ENCODE data around the gene CTSE.

CTSE gene

GRCh38 chr1:205963352-205964155 lies 60.1 kb downstream of the CTSE start:
- Histone ChIP-seq H3K9me3 (ENCODE audit: control insufficient read depth in 1 of 2, low read length in 2 of 2) (no peaks in the 10 kb centered on the region), H3K27ac (ENCODE audit: low read length) (no peak overlapping the region), H3K27me3 (ENCODE audit: low read depth, low read length) (no peaks in the 10 kb centered on the region), H3K36me3 (ENCODE audit: control insufficient read depth in 1 of 2, insufficient read depth in 2 of 2, low read length in 2 of 2) (no peaks in the 10 kb centered on the region), H3K4me3 (ENCODE audit: low read depth in 1 of 2, low read length in 2 of 2) (no peak overlapping the region), H3K4me1 (ENCODE audit: control insufficient read depth in 1 of 2, insufficient read depth in 2 of 2, low read length in 2 of 2) (peaks cover 0 to 8% of the 10 kb centered on the region in 2 donors)

DNA sequence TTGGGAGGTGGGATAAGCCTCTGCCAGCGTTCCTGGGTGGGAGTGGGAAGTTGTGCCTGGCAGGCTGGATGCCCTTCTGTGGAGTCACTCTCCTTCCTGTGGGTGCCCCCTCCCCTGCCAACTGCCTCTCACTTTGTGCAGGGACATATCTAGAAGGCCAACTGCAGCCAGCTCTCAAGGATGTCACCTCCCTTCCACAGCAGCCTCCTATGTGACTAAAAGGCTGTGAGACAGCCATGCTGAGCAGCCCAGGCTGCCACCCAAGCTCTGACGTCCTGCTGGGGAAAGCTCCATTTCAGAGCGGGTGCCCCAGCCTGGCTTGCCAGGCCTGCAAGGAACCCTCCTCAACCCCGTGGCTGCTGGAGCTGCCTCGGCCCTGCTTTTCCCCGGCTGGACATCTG lies 60.9 kb downstream of the CTSE start:
- Histone ChIP-seq H3K27ac (ENCODE audit: low read length) (no peak overlapping the region), H3K9me3 (ENCODE audit: control insufficient read depth in 1 of 2, low read length in 2 of 2) (no peaks in the 10 kb centered on the region), H3K4me3 (ENCODE audit: low read depth in 1 of 2, low read length in 2 of 2) (no peak overlapping the region)

GRCh38 chr1:205961991-205962820 lies 61.5 kb downstream of the CTSE start:
- no peaks in the 10 kb centered on the region for H3K27me3 ChIP-seq (ENCODE audit: low read depth, low read length)
- no peaks in the 10 kb centered on the region for H3K36me3 ChIP-seq (ENCODE audit: control insufficient read depth in 1 of 2, insufficient read depth in 2 of 2, low read length in 2 of 2)
- H3K9me3 ChIP-seq (ENCODE audit: control insufficient read depth in 1 of 2, low read length in 2 of 2), result no peaks in the 10 kb centered on the region
- H3K27ac ChIP-seq (ENCODE audit: low read length), result no peak overlapping the region
- H3K4me3 ChIP-seq (ENCODE audit: low read depth in 1 of 2, low read length in 2 of 2), result no peak overlapping the region
- peaks cover 0 to 8% of the 10 kb centered on the region in 2 donors for H3K4me1 ChIP-seq (ENCODE audit: control insufficient read depth in 1 of 2, insufficient read depth in 2 of 2, low read length in 2 of 2)

More for the DNA sequence above, 60.9 kb downstream of the CTSE start:
- no peaks in the 10 kb centered on the region for H3K36me3 ChIP-seq (ENCODE audit: control insufficient read depth in 1 of 2, insufficient read depth in 2 of 2, low read length in 2 of 2)
- no peaks in the 10 kb centered on the region for H3K27me3 ChIP-seq (ENCODE audit: low read depth, low read length)
- peaks cover 0 to 8% of the 10 kb centered on the region in 2 donors for H3K4me1 ChIP-seq (ENCODE audit: control insufficient read depth in 1 of 2, insufficient read depth in 2 of 2, low read length in 2 of 2)

DNA sequence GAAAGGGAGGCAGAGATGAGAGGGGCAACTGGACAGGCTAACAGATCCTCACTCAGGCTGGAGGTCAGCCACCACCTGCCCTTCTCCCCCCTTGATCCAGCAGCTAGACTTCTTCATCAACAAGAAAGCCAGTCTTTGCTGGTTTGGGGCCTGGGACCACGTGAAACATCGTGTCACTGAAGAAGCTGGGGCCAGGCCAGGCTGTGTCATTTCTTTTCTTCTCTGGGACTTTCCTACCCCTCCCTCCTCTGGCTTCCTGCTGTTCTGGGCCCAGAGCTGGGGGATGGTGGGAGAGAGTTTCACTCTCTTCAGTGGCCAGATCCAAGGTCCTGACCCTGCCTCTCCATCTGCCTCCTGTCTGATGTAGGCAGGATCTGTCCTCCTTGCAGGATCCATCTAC lies 62.3 kb downstream of the CTSE start:
- Histone ChIP-seq H3K27ac (ENCODE audit: low read length) (no peak overlapping the region), H3K9me3 (ENCODE audit: control insufficient read depth in 1 of 2, low read length in 2 of 2) (no peaks in the 10 kb centered on the region), H3K4me1 (ENCODE audit: control insufficient read depth in 1 of 2, insufficient read depth in 2 of 2, low read length in 2 of 2) (peaks cover 0 to 8% of the 10 kb centered on the region in 2 donors), H3K27me3 (ENCODE audit: low read depth, low read length) (no peaks in the 10 kb centered on the region), H3K4me3 (ENCODE audit: low read depth in 1 of 2, low read length in 2 of 2) (no peak overlapping the region), H3K36me3 (ENCODE audit: control insufficient read depth in 1 of 2, insufficient read depth in 2 of 2, low read length in 2 of 2) (no peaks in the 10 kb centered on the region)

DNA sequence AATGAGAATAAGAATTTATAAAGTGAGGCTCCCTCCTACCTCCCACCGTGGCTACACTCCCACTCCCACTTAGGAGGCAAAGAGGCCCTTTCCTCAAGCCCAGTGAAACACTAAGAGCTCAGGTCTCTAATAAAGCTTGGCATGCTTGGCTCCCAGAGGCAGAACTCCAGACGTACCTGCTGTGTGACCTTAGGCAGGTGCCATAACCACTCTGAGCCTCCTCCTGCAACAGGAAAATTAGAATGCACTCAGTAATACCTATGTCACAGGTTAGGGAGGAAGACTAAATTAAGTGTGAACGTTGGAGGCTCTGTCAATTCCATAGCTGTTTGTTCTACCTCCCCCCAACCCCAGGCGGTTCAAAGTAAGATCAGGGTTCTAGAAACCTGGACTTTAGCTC lies 63.9 kb downstream of the CTSE start:
- no peaks in the 10 kb centered on the region for H3K9me3 ChIP-seq (ENCODE audit: control insufficient read depth in 1 of 2, low read length in 2 of 2)
- peaks cover 0 to 8% of the 10 kb centered on the region in 2 donors for H3K4me1 ChIP-seq (ENCODE audit: control insufficient read depth in 1 of 2, insufficient read depth in 2 of 2, low read length in 2 of 2)

More for the DNA sequence above, 63.9 kb downstream of the CTSE start:
- no peaks in the 10 kb centered on the region for H3K27me3 ChIP-seq (ENCODE audit: low read depth, low read length)
- H3K4me3 ChIP-seq (ENCODE audit: low read depth in 1 of 2, low read length in 2 of 2), result no peak overlapping the region
- H3K27ac ChIP-seq (ENCODE audit: low read length), result no peak overlapping the region
- H3K36me3 ChIP-seq (ENCODE audit: control insufficient read depth in 1 of 2, insufficient read depth in 2 of 2, low read length in 2 of 2), result no peaks in the 10 kb centered on the region

Measured in muscle layer of duodenum (tissue), 2 donors.